ENCODE results near the gene SLC44A2.
"Not testable (repeated sequence)": the region's sequence is repeated elsewhere in the genome, so short reads cannot be mapped to it uniquely, and the experiment has no call there.

Gene SLC44A2

DNA sequence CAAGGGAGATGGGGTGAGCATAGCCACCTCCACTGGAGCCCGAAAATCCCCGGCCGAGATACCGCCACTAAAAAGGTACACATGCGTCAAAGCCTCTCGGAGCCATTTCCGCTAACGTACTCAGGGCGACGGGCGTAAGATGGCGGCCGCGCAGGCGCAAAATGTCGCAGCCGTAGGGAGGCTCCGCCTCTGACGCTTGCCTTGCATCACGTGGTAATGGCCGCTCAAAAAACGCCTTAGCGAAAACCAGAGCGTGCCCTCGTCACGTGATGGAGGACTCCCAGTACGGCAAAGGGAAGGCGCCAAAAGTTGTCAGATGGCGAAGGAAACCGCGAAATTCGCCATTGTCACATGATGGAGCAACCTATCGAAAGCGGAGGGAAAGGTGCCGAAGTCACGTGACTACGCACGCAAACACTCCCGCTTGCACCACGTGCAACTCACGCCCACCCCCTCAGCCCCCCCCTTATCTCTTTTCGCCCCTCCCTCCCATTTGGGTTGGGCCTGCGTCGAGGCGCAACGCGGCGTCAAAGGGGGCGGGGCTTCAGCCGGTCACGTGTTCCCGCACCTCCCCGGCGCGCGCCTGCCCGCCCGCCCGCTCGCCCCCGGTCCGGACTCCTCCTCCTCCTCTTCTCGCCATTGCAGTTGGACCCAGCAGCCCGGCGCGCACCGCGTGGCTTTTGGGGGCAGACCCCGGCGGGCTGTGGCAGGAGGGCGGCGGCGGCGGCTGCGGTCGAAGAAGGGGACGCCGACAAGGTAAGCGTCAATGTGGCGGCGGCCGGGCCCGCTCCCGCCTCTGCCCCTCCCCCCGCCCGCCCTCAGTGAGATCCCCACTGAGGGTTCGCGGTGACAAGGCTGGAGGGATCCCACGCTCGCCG lies 28.6 kb downstream of the SLC44A2 start, which contains the start of gene ILF3:
ILF3 (plus strand) TSS at position 615 of the 878 bp plus-strand sequence. CDS start 16,260 bp downstream, outside the sequence.
- DNase-seq = peak; percentile 99

GRCh38 chr19:10654610-10655456 lies 29.5 kb downstream of the SLC44A2 start:
- peak; percentile 63 to 67 for DNase-seq

DNA sequence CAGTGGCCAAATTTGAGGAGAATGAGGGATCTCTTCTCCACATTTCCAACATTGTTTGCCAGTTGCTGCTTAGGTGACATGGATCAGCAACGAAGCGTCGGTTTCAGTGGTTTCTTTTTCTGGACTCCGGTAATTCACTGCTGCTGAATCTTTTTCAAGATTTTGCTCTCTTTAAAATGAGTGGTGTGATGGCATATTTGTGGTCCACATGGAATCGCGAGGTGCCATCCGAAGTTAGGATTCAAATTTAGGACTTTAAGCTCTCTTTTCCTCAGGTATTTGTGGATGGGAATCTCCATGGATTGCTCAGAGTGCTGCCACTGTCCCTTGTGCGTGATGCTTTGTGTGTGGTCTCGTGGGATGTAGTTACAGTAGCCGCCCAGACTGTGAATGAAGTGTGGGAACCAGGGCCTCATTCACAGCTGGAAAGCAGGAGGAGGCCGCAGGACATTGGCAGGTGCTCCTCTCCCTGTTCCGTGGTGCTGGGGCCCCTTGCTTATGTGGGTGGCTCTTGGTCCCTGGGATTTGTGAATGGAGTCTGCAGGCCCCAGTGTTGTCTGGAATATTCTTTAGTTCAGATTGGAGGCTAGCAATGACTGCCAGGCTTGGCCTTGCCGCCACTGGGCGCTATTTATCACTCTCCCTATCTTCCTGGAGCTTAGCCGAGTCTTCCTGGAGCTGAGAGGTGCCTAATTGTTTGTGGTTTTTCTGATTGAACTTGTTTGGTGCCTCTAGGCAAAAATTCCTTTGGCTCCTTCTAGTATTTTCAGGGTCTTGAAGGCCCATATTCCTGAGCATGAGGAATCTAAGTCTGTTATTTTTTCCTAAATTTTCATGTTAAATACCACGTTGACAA lies 30.3 kb downstream of the SLC44A2 start:
- DNase-seq = peak in 1 of 2 experiments; percentile 20

DNA sequence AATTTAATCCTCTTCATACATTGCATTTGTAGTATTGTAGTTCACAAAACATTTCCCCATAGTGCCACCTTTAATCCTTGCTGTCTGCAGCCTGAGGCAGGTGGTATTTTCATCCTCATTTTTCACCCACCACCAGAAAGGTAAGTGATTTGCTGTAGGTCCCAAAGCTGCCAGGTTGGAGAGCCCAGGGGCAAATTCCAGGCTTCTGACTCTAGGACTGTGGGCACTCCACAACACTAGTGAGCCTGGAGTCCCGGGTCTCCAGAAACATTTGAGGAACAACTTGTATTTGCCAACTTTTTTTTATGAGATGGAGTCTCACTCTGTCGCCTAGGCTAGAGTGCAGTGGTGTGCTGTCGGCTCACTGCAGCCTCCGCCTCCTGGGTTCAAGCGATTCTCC lies 35.0 kb downstream of the SLC44A2 start:
- no peak for DNase-seq

DNA sequence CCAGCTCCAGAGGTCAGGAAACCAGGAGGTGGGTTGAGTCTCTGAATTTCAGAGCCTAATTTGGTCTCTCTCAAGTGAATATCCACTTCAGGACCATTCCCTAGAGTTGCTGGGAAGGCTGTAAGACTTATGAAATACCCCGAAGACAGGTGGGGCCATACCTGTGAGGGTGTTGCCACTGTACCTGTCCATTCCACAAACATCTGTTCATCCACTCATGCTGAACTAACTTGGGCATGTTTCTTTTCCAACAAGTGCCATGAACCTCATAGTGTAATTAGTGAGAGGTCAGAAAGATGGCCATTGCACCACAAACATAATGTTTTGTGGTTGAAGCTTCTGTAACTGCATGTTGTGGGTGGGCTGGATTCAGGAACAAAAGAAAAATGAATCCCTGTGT lies 36.6 kb downstream of the SLC44A2 start:
- no peak for DNase-seq

GRCh38 chr19:10662384-10663251 lies 37.3 kb downstream of the SLC44A2 start:
- peak in 1 of 2 experiments; percentile 48 for DNase-seq

DNA sequence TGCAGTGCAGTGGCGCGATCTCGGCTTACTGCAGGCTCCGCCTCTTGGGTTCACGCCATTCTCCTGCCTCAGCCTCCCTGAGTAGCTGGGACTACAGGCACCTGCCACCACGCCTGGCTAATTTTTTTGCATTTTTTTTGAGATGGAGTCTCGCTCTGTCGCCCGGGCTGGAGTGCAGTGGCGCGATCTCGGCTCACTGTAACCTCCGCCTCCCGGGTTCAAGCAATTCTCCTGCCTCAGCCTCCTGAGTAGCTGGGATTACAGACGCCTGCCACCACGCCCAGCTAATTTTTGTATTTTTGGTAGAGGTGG lies 37.9 kb downstream of the SLC44A2 start:
- not testable (repeated sequence) for DNase-seq

GRCh38 chr19:10667867-10668266 lies 42.5 kb downstream of the SLC44A2 start:
- no peak for DNase-seq

- no peak for DNase-seq
These were observed 43.9 kb downstream of the SLC44A2 start for GRCh38 chr19:10669246-10669645.

DNA sequence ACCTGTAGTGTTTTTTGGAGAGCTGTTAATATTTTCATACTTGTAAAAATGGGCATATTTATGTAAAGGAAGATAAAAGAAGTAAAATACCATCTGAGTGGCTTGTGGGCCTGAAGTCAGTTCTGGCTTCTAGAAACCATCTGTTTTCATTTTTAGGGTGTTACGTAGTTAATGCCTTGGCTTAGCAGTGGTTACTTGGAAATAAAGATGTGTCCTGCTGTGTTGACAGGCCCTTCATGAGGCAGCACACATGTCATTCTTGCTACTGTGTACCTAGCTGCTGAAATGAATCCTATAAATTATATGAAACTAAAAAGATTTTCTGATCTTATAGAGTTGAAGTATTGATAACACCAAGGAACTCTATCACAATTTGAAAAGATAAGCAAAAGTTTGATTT lies 44.8 kb downstream of the SLC44A2 start:
- DNase-seq = no peak

DNA sequence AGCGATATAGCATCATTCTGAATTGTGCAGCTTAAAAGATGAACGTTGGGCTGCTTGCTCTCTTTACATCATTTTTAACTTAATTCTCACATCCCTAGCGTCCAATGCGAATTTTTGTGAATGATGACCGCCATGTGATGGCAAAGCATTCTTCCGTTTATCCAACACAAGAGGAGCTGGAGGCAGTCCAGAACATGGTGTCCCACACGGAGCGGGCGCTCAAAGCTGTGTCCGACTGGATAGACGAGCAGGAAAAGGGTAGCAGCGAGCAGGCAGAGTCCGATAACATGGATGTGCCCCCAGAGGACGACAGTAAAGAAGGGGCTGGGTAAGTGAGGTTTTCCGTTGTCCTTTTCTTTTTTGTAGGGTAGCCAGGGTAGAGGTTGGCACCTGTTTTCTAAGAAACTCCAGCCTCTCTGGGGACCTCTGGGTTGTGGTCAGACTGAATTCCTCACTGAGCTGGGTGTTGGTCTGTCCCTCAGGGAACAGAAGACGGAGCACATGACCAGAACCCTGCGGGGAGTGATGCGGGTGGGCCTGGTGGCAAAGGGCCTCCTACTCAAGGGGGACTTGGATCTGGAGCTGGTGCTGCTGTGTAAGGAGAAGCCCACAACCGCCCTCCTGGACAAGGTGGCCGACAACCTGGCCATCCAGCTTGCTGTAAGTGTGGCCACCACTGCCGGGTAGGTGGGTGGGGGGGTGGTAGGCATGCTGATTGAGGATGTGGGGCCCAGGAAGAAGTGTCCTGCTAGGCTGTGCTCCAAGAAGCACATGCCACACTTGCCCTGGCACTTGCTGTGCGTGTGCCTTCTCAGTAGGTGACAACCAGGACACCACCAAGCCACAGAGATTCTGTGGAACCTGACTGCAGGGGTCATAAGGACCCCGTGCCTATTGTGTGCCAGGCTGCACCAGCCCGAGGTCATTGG lies 45.8 kb downstream of the SLC44A2 start:
- DNase-seq = no peak

DNA sequence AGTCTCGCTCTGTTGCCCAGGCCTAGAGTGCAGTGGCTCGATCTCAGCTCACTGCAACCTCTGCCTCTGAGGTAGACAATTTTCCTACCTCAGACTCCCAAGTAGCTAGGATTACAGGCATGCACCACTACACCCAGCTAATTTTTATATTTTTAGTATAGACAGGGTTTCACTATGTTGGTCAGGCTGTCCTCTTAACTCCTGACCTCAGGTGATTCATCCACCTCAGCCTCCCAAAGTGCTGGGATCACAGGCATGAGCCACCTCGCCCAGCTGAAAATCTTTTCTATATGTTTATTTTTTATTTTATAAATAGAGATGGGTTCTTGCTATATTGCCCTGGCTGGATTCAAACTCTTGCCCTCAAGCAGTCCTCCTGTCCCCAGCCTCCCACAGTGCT lies 46.6 kb downstream of the SLC44A2 start:
- not testable (repeated sequence) for DNase-seq

DNA sequence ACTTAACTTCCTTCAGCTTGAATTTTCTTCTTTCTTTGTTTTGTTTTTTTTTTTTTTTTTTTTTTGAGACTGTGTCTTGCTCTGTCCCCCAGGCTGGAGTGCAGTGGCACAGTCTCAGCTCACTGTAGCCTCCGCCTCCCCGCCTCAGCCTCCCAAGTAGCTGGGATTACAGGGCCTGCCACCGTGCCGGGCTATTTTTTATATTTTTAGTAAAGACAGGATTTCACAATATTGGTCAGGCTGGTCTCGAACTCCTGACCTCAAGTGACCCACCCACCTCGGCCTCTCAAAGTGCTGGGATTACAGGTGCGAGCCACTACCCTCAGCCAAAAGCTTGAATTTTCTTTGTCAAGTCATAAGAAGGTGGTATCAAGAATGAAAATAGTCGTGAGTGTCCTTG lies 49.9 kb downstream of the SLC44A2 start:
- not testable (repeated sequence) for DNase-seq

GRCh38 chr19:10677751-10678150 lies 52.4 kb downstream of the SLC44A2 start:
- no peak for DNase-seq

GRCh38 chr19:10678813-10679212 lies 53.5 kb downstream of the SLC44A2 start:
- DNase-seq = no peak

DNA sequence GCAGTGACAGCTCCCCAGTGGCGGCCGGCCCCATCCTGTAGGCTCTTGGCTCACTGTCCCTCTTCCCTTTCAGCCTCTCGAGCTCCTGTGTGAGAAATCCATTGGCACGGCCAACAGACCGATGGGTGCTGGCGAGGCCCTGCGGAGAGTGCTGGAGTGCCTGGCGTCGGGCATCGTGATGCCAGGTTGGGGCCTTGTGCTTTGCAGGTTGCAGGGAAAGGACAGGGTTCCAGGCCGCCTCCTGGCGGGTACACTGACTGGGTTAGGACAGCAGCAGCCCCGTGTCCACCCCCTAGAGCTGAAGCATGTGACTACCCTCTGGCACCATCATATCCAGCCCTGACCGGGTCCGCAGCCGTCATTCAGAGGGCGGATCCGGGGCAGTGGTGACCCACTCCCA lies 54.4 kb downstream of the SLC44A2 start:
- DNase-seq = no peak

GRCh38 chr19:10680545-10681135 lies 55.3 kb downstream of the SLC44A2 start:
- no peak for DNase-seq

DNA sequence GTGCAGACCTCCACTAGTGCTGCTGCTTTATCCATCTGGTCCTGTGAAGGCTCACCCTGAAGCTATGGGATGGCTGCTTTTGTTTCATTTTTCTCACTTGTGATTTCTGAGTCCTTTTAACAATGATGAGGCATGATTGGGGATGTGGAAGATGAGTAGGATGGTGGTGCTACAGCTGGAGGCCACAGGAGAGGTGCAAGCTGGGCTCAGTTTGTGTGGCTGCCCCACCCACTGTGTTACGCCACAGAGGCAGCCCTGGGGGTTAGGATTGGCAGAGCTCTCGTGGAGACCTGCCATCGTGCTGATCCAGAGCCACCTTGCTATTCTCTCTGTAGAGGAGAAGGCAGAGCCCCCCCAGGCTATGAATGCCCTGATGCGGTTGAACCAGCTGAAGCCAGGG lies 56.3 kb downstream of the SLC44A2 start:
- DNase-seq = no peak

- no peak for DNase-seq
These were observed 57.2 kb downstream of the SLC44A2 start for GRCh38 chr19:10682397-10683063.

- no peak for DNase-seq
These were observed 57.7 kb downstream of the SLC44A2 start for GRCh38 chr19:10683064-10683426.

Measured in activated CD4-positive, alpha-beta T cell treated with anti-CD3 and anti-CD28 coated beads, Interleukin-2, amount 50 U/mL, for 48 hours (primary cell).